Effector memory CD8-positive, alpha-beta T cell (primary cell): Measurements from ENCODE around the gene CFAP119.
A peak's percentile ranks its signal among the peaks of the same experiment; 100 is the strongest.

Source experiments
- ATAC-seq: fragments of 150-1000 bp; cut with Tn5 transposase; replicated peaks from 2 replicates; pipeline ENCODE4 v1.10.0; 2021; ENCODE audit warnings: mild to moderate bottlenecking, moderate library complexity
- DNase-seq, 3 experiments: peaks; one replicate each; pipeline ENCODE4 v3.0.0; 2021
- H3K27ac Mint-ChIP-seq, 2 donors: one replicate each; pipeline ENCODE4 v1.8.0; 2022; ENCODE audit warnings: mild to moderate bottlenecking in 2 of 2, mixed read lengths in 2 of 2, moderate library complexity in 2 of 2
- H3K27me3 Mint-ChIP-seq, 2 donors: one replicate each; pipeline ENCODE4 v1.8.0; 2022; ENCODE audit warnings: mixed read lengths in 2 of 2
- H3K36me3 Mint-ChIP-seq: one replicate; pipeline ENCODE4 v1.8.0; 2022; ENCODE audit warnings: mild to moderate bottlenecking, moderate library complexity, mixed read lengths; ENCODE audit not compliant: insufficient read depth
- H3K4me1 Mint-ChIP-seq, 2 donors: one replicate each; pipeline ENCODE4 v1.8.0; 2022; ENCODE audit warnings: low read depth in 2 of 2, mixed read lengths in 2 of 2
- H3K4me3 Mint-ChIP-seq, 2 donors: one replicate each; pipeline ENCODE4 v1.8.0; 2022; ENCODE audit warnings: mild to moderate bottlenecking in 2 of 2, mixed read lengths in 2 of 2, moderate library complexity in 2 of 2
- H3K9me3 Mint-ChIP-seq, 2 donors: one replicate each; pipeline ENCODE4 v1.8.0; 2022; ENCODE audit warnings: mixed read lengths in 2 of 2

The CFAP119 gene

DNA sequence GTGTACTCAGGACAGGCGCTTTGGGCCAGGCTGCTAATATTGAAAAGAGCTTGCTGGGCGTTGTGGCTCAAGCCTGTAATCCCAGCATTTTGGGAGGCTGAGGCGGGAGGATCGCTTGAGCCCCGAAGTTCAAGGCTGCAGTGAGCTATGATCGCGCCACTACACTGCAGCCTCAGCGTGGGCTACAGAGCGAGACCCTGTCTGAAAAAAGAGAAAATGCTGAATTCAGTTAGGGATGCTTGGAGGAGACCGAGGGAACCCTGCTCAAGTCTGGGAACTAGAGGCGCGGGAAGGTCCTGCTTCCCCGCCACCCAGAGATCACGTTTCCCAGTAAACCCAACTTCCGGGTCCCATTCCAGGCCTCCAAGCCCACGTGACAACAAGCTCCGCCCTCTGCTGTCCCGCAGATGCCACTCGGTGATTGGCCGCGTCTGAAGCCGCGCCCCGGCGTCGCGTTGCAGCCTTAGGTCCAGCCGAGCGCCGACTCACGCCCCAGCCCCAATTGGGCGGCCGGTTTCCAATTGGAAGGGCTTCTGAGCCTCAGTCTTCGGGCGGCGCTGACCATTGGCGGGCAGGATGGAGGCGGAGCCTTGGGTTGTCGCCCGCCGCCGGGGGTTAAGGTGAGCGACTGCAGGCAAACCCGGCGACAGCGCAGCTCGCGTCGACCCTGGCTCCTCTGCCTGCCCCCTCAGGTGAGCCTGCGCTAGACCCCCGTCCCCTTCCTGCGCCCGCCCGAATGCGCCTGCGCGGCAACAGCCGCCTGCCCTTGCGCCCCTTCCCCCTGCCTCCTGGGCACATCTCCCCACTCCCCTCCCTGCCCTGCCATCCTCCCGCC lies 13.8 kb downstream of the CFAP119 start, which contains the start of gene PHKG2:
Gene PHKG2 (plus strand): TSS at position 627 of the 835 bp plus-strand sequence. CDS start 396 bp downstream, outside the sequence.
- peak; percentile 91 to 94 (median 93) for DNase-seq
- peak within 1 kb of the TSS; percentile 93 to 95 for H3K4me3 Mint-ChIP-seq
- peak within 1 kb of the TSS; percentile 53 to 72 for H3K27ac Mint-ChIP-seq
- H3K4me1 Mint-ChIP-seq = peaks cover 24 to 34% of the 10 kb centered on the region in 2 donors
- H3K27me3 Mint-ChIP-seq = no peaks in the 10 kb centered on the region
- H3K36me3 Mint-ChIP-seq = peaks cover 34% of the 10 kb centered on the region
- H3K9me3 Mint-ChIP-seq = no peaks in the 10 kb centered on the region
- peak; percentile 94 for ATAC-seq

DNA sequence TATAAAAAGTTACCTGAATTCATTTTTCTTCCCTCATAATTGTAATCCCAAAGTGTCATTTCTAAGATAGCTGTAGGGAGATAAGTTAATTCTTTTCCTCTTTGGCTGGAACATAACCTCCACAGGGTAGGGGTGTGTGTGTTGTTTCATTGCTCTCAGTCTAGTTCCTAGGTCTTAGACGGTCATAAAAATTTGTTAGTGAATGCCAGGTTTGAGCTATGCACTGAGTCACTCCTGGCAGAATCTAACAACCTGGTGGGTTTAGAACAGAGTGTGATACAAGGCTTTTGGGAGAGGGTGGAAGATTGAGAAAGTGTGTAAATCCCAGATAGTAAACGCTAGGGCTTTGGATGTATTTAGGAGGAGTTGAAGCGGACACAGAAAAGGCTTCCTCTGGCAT lies 14.5 kb downstream of the CFAP119 start:
- DNase-seq = no peak
- peak overlapping the region; percentile 53 to 72 for H3K27ac Mint-ChIP-seq
- peak overlapping the region; percentile 93 to 95 for H3K4me3 Mint-ChIP-seq
- no peak for ATAC-seq
- no peaks in the 10 kb centered on the region for H3K27me3 Mint-ChIP-seq
- H3K4me1 Mint-ChIP-seq = peaks cover 24 to 34% of the 10 kb centered on the region in 2 donors
- H3K9me3 Mint-ChIP-seq = no peaks in the 10 kb centered on the region
- H3K36me3 Mint-ChIP-seq = peaks cover 34% of the 10 kb centered on the region

DNA sequence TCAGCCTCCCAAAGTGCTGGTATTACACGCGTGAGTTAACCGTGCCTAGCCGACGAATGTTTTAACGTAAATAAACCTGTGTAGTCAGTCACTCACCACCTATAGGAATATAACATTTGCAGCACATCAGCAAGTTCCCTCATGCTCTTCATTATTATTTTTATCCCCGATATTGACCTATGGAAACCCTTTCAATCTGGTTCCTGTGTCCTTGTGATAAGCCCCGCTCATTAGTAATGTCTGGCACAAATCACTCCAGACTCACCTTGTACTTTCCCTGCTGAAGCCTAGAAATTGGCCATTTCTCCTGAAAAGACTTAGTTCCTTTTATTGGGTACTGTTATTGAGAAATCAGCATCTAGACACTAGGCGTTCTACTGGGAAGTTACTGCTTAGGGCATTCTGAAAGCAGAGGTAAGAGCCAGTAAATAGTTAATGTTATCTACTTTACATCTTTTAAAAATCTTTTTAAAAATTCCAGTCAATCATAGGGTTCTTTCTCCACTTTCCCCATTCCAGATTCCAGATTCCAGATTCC lies 15.2 kb downstream of the CFAP119 start:
- peaks cover 31% of the 10 kb centered on the region for H3K36me3 Mint-ChIP-seq
- no peaks in the 10 kb centered on the region for H3K9me3 Mint-ChIP-seq
- no peaks in the 10 kb centered on the region for H3K27me3 Mint-ChIP-seq
- no peak for ATAC-seq
- peak overlapping the region in 1 of 2 donors; percentile 72 for H3K27ac Mint-ChIP-seq
- no peak for DNase-seq
- peaks cover 24 to 34% of the 10 kb centered on the region in 2 donors for H3K4me1 Mint-ChIP-seq
- H3K4me3 Mint-ChIP-seq = no peak overlapping the region

DNA sequence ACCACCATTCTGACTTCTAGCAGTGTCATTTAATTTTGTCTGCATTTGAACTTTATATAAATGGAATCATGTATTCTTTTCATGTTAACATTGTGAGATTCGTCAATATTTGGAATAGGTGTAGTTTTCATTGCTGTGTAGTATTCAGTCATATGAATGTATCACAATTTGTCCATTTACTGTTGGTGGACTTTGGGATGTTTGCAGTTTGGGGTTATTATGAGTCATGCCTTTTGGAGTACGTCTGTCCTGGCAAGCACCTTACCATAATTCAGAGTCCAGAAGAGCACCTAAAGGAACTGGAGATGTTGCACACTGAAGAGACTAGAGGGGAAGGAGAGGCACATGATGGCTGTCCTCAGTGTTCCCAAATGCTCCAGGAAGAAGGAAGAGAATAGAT lies 16.8 kb downstream of the CFAP119 start:
- Mint-ChIP-seq H3K27ac (no peak overlapping the region), H3K27me3 (no peaks in the 10 kb centered on the region), H3K4me1 (peaks cover 27 to 28% of the 10 kb centered on the region in 2 donors), H3K36me3 (peaks cover 30% of the 10 kb centered on the region), H3K4me3 (no peak overlapping the region), H3K9me3 (no peaks in the 10 kb centered on the region)
- no peak for DNase-seq
- ATAC-seq = no peak

DNA sequence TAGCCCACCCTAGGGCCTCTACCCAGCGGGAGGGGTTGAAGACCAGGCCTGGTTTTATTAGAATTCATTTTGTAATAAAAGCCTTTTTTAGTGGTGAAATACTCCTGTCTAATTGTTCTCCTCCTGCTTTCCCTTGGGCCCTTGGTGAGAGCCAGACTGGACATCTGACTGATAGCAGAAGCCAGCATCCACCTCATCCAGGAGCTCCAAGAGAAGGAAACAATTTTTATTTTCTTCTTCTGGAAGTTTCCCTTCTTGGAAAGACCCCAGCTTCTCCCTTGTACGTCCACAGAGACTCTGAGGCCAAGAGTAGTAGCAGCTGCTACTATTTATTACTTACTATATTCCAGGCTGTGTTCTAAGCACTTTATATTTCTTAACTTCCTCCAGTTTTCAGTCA lies 17.7 kb downstream of the CFAP119 start:
- Mint-ChIP-seq H3K9me3 (no peaks in the 10 kb centered on the region), H3K36me3 (peaks cover 24% of the 10 kb centered on the region), H3K27ac (no peak overlapping the region), H3K4me1 (peaks cover 20% of the 10 kb centered on the region in 2 donors), H3K4me3 (no peak overlapping the region), H3K27me3 (no peaks in the 10 kb centered on the region)
- no peak for DNase-seq
- ATAC-seq = no peak

DNA sequence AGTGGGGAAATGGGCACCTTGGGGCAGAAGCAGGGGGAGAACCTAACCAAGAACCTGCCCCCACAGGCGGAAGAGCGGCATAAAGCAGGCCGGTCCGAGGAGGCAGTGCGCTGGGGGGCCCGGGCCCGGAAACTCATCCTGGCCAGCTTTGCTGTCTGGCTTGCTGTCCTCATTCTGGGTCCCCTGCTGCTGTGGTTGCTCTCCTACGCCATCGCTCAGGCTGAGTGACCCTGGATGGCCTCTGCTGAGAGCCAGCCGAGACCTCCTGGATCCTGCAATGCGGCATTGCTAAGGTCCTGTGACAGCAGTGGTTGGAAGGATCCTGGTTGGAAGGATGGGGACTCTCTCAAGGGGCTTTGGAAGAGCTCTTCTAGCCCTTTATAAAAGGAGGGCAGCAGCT lies 18.1 kb downstream of the CFAP119 start:
- Mint-ChIP-seq H3K4me3 (no peak overlapping the region), H3K9me3 (no peaks in the 10 kb centered on the region), H3K27me3 (no peaks in the 10 kb centered on the region), H3K36me3 (peaks cover 23% of the 10 kb centered on the region), H3K27ac (peak overlapping the region in 1 of 2 donors; percentile 47), H3K4me1 (peaks cover 19 to 20% of the 10 kb centered on the region in 2 donors)
- ATAC-seq (no peak), DNase-seq (no peak)

DNA sequence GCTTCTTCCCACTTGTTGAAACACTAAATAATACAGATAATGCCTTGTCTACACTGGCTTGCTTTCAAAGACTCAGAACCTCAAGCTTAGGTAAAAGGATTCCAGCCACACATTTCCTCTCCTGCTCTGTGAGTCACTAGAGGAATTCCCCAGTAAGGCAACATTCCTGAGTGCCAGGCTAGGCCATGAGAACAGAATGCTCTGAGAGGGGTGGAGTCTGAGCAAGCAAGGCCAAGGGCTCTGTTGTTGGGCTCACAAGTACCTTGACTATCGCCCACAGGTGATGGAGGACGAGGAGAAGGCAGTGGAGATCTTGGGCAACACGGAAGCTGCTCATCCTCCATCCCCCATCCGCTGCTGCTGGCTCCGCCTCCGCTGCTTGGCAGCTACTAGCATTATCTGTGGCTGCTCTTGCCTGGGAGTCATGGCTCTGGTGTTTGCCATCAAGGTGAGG lies 20.4 kb downstream of the CFAP119 start:
- H3K9me3 Mint-ChIP-seq = no peaks in the 10 kb centered on the region
- ATAC-seq (no peak), DNase-seq (no peak)
- no peak overlapping the region for H3K27ac Mint-ChIP-seq
- H3K4me1 Mint-ChIP-seq = peaks cover 12 to 15% of the 10 kb centered on the region in 2 donors
- H3K36me3 Mint-ChIP-seq = peaks cover 32% of the 10 kb centered on the region
- H3K4me3 Mint-ChIP-seq = no peak overlapping the region
- no peaks in the 10 kb centered on the region for H3K27me3 Mint-ChIP-seq

DNA sequence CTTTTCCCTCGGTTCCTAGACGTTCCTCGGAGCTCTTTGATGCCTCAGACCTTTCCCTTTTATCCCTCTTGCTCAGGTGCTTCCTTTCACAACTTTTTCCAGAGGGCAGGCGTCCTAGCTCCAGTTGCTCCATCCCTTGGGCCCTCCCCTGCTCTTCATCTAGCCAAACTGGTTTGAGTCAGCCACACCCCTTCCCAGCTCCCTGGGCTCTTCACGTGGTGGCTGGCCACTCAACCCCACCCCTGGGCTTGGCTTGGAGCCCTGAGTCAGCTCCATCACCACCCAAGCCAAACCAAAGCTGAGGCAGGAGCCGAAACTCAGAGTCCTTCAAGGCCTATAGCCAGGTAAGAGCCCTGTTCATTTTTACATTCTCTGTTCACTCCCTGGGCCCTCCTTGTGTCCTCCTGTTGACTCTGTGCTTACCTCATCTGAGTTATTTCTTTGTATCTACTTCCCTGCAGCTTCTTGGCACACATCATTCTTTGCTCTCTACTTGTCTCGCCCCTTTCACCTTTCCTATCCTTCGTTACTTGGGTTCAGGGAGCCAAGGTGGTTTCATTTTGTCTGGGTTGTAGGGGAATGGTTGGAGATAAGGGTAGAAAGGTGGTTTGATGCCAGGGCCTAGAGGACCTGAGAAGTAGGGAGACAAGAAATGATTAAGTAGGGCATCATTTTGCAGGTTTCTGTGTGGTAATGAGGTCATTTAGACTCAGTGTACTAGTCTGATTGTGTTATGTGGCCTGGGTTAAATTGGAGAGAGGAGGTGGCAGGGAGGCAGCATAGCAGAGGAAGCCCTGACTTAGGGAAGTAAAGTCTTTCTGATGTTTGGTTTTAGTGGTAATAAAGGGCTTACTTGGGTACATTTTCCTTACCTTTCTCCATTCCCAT lies 21.3 kb downstream of the CFAP119 start:
- H3K27me3 Mint-ChIP-seq = no peaks in the 10 kb centered on the region
- no peaks in the 10 kb centered on the region for H3K9me3 Mint-ChIP-seq
- no peak overlapping the region for H3K4me3 Mint-ChIP-seq
- H3K4me1 Mint-ChIP-seq = peaks cover 12 to 15% of the 10 kb centered on the region in 2 donors
- peaks cover 39% of the 10 kb centered on the region for H3K36me3 Mint-ChIP-seq
- ATAC-seq (no peak), DNase-seq (no peak)
- peak overlapping the region; percentile 3 to 68 for H3K27ac Mint-ChIP-seq

DNA sequence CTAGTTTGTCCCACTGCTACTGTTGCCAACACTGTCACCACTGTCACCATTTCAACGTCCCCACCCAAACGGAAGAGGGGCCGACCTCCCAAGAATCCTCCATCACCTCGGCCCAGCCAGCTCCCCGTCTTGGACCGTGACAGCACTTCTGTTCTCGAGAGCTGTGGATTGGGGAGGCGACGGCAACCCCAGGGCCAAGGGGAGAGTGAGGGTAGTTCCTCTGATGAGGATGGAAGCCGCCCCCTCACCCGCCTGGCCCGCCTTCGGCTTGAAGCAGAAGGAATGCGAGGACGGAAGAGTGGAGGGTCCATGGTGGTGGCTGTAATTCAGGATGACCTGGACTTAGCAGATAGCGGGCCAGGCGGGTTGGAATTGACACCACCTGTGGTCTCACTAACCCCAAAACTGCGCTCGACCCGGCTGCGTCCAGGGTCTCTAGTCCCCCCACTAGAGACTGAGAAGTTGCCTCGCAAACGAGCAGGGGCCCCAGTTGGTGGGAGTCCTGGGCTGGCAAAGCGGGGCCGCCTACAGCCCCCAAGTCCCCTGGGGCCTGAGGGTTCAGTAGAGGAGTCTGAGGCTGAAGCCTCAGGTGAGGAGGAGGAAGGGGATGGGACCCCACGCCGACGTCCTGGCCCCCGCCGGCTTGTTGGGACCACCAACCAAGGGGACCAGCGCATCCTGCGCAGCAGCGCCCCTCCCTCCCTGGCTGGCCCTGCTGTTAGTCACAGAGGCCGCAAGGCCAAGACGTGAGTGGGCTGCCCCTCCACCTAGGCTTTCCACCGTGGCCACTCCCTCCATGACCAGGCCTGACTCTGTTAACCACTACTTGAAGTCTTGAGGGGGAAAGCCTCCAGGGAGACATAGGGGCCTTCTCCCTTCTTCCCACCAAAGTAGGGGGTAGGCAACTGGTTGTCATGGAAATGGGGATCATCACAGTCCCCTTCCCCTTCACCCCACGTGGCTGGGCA lies 22.6 kb downstream of the CFAP119 start:
- Mint-ChIP-seq H3K27ac (no peak overlapping the region), H3K9me3 (no peaks in the 10 kb centered on the region), H3K36me3 (peaks cover 52% of the 10 kb centered on the region), H3K4me3 (no peak overlapping the region), H3K4me1 (peaks cover 12% of the 10 kb centered on the region in 2 donors), H3K27me3 (no peaks in the 10 kb centered on the region)
- ATAC-seq (no peak), DNase-seq (no peak)

DNA sequence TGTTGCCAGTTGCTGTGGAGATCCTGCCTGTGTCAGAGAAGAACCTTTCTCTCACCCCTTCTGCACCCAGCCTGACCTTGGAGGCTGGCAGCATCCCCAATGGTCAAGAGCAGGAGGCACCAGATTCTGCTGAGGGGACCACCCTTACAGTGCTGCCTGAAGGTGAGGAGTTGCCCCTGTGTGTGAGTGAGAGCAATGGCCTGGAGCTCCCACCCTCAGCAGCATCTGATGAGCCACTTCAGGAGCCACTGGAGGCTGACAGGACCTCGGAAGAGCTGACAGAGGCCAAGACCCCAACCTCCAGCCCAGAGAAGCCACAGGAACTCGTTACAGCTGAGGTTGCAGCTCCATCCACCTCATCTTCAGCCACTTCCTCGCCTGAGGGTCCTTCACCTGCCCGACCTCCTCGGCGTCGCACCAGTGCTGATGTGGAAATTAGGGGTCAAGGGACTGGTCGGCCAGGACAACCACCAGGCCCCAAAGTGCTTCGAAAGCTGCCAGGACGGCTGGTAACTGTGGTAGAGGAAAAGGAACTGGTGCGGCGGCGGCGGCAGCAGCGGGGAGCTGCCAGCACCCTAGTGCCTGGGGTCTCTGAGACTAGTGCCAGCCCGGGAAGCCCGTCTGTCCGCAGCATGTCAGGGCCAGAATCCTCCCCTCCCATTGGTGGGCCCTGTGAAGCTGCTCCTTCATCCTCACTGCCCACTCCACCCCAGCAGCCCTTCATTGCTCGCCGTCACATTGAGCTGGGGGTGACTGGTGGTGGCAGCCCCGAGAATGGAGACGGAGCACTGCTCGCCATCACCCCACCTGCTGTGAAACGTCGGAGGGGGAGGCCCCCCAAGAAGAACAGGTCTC lies 23.8 kb downstream of the CFAP119 start:
- H3K4me3 Mint-ChIP-seq = no peak overlapping the region
- peaks cover 12% of the 10 kb centered on the region in 2 donors for H3K4me1 Mint-ChIP-seq
- peaks cover 63% of the 10 kb centered on the region for H3K36me3 Mint-ChIP-seq
- DNase-seq (no peak), ATAC-seq (no peak)
- peak overlapping the region in 1 of 2 donors; percentile 3 for H3K27ac Mint-ChIP-seq
- no peaks in the 10 kb centered on the region for H3K27me3 Mint-ChIP-seq
- H3K9me3 Mint-ChIP-seq = no peaks in the 10 kb centered on the region

DNA sequence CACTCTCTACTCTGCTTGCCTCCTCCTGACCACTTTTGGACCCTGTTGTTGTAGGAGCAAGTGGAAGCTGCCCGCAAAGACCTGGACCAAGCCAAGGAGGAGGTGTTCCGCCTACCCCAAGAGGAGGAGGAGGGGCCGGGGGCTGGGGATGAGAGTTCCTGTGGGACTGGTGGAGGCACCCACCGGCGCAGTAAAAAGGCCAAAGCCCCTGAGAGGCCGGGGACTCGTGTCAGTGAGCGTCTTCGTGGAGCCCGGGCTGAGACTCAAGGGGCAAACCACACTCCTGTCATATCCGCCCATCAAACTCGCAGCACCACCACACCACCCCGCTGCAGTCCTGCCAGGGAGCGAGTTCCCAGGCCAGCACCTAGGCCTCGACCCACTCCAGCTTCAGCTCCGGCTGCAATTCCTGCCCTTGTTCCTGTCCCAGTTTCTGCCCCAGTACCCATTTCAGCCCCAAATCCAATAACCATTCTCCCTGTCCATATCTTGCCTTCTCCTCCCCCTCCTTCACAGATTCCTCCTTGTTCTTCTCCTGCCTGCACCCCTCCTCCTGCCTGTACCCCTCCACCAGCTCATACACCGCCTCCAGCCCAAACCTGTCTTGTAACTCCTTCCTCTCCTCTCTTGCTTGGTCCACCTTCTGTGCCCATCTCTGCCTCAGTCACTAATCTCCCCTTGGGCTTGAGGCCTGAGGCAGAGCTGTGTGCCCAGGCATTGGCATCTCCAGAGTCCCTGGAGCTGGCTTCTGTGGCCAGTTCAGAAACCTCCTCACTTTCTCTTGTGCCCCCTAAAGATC lies 24.7 kb downstream of the CFAP119 start:
- Mint-ChIP-seq H3K4me1 (peaks cover 12% of the 10 kb centered on the region in 2 donors), H3K36me3 (peaks cover 69% of the 10 kb centered on the region)
- DNase-seq = no peak

More for the DNA sequence above, 24.7 kb downstream of the CFAP119 start:
- ATAC-seq = no peak
- H3K27me3 Mint-ChIP-seq = no peaks in the 10 kb centered on the region
- H3K9me3 Mint-ChIP-seq = no peaks in the 10 kb centered on the region
- no peak overlapping the region for H3K4me3 Mint-ChIP-seq
- H3K27ac Mint-ChIP-seq = peak overlapping the region in 1 of 2 donors; percentile 3
